Activated CD4-positive, alpha-beta T cell treated with anti-CD3 and anti-CD28 coated beads, Interleukin-10, Interleukin-2, amounts not matched to agents 100 ng/mL and 50 ng/mL, durations not matched to agents 16 hours and 8 hours (primary cell): ENCODE measurements around the gene KNDC1.
"Not testable (repeated sequence)": the region's sequence is repeated elsewhere in the genome, so short reads cannot be mapped to it uniquely, and the experiment has no call there.

Experiments used
- DNase-seq: peaks from one replicate; pipeline ENCODE4 v3.0.0-alpha.2; 2020

The KNDC1 gene

GRCh38 chr10:133263674-133264073, 103.7 kb downstream of the KNDC1 start:
- no peak for DNase-seq

DNA sequence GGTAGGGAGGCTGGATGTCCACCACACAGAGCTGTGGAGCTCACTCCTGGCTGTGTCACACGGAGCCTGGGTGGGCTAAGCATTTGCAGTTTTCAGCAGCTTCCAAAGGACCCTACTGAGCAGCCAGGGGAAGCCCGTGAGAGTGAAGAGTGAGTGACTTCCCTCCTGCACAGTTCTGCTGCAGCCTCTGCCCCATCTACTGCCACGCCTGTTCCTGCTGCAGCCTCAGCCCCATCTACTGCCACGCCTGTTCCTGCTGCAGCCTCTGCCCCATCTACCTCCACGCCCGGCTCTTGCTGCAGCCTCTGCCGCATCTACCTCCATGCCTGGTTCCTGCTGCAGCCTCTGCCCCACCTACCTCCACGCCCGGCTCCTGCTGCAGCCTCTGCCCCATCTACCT, 104.4 kb downstream of the KNDC1 start:
- DNase-seq = peak; percentile 55

- DNase-seq = not testable (repeated sequence)
Observed at GRCh38 chr10:133265052-133265451, 105.0 kb downstream of the KNDC1 start.

DNA sequence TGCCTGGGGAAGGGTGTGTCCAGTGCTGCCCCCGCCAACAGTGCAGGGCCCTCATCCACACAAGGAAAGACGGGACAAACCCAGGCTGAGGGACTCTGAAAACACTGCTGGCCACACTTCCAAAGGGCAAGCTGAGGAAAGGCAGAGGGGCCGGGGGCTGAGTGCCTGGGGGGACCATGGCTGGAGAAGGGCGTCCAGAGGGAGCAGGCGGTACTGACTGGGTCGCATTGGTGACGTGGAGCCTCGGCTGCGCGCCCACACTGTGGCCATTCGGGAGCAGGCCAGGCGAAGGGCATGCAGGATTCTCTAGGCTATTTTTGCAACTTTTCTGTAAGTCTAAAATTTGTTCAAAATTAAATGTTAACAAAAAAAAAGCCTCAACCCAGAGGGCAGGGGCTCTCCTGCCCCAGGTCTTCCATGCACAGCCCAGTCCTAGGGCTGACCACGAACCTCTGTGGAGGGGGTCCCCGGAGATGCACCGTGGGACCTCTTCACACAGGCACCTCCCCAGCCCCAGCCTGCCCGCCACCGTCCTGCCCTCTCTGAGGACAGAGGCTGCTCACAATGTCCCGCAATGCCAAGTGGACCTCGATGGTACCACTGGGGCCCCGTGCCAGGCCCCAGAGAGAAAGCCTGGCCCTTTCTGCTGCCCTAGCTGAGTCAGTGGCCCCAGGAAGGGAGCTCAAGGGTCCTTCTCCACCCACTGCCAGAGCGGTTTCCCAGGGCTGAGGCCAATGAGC, 106.2 kb downstream of the KNDC1 start:
- no peak for DNase-seq

GRCh38 chr10:133267293-133267692, 107.3 kb downstream of the KNDC1 start:
- DNase-seq = no peak

GRCh38 chr10:133267829-133268228, 107.8 kb downstream of the KNDC1 start:
- DNase-seq = no peak

- DNase-seq = no peak
Observed at GRCh38 chr10:133268532-133268931, 108.5 kb downstream of the KNDC1 start.

DNA sequence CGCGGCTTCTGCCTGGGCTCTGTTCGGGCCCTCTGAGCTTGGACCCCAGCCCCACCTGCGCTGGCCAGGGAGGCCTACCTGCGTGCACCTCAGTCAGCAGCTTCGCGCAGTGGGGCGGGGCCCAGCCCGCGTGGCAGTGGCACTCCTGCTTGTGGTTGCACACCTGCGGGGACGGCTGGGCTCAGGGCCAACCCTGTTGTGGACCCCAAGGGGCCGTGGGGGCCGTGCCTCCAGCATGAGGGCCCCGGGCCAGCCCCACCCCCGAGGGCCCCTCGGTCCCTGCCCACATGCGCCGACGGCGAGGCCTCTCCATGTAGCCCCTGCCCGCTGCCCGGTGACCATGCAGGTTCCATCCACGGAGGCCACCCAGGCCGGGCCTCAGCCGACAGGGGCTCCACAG, 109.3 kb downstream of the KNDC1 start:
- DNase-seq = no peak

DNA sequence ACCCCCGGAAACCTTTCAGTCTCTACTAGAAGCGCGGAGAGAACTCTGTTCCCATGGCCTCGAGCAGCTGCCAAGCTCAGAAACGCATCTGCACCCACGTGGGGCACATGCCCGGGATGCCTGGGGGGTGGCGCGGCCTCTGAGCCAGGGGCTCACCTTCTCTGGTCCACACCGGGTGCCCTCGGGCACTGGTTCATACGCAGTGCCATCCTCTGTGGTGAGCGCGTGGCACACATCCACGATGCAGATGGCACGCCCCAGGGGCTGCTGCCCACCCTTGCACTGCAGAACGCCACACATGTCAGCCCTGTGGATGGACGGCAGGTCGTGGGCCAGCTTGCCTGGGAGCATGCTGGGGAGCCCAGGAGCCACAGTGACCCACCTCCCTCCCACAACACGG, 110.2 kb downstream of the KNDC1 start:
- no peak for DNase-seq

GRCh38 chr10:133270773-133271297, 110.8 kb downstream of the KNDC1 start:
- DNase-seq = no peak

DNA sequence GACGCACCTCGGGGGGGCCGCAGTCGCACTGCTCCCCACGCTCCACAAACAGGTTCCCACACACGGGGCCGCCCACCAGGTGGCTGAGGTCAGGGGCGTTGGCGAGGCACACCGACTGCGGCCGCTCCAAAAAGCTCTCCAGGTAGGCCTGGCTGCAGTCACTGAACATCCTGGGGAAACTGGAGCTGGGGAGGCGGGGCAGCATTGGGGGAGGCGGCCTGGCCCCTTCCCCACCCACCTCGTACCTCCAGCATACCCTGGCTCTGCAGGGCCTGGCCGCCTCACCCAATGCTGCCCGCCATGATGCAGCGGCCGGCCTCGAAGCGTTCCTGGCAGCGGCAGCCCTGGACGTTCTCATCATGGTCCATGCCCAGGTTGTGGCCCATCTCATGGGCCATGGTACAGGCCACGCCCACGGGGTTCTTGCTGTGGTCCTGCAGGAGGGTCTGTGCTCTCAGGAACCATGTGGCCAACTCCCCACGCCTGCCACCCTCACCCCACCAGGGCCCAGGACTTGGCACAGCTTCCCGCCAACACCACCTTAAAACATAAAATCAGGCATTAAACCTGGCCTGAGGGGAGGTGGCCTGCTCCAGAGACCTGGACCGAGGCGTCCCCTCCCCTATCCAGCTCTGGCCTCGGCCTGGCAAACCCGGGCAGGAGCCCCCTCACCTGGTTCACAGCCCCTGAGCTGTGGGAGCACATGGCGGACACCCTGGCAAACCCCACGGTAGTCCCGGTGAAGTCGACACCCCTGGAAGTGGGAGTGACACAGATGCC, 111.7 kb downstream of the KNDC1 start:
- no peak for DNase-seq

DNA sequence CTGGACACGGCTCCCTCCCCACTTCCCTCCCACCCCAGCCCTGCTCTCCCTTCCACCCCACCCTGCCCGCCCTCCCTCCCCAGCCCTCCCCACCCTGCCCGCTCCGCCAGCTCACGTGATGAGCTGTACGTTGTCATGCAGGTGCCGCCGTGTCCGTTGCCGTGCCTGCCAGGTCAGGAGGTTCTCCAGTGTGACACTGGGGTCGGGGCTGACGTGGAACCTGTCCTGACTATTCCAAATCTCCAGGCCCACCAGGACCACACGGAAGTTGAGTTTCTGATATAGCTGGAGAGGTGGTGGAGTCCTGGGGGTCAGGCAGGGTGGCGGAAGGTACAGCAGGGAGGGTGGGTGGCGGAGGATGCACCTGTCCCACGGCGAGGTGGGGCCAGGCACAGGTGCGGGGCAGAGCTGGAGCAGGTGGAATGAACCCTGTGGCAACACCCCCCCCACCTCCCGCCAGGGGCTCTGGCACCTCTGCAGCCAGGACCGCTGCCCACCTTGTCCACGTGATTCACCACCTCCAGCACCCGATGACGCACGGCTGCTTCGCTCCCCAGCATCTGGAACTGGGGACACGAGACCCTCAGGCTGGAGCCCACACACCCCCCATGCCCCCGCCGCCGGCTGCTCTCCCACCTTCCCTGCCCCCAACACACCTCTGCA, 112.4 kb downstream of the KNDC1 start:
- DNase-seq = no peak

- no peak for DNase-seq
Observed at GRCh38 chr10:133272964-133273420, 113.0 kb downstream of the KNDC1 start.

DNA sequence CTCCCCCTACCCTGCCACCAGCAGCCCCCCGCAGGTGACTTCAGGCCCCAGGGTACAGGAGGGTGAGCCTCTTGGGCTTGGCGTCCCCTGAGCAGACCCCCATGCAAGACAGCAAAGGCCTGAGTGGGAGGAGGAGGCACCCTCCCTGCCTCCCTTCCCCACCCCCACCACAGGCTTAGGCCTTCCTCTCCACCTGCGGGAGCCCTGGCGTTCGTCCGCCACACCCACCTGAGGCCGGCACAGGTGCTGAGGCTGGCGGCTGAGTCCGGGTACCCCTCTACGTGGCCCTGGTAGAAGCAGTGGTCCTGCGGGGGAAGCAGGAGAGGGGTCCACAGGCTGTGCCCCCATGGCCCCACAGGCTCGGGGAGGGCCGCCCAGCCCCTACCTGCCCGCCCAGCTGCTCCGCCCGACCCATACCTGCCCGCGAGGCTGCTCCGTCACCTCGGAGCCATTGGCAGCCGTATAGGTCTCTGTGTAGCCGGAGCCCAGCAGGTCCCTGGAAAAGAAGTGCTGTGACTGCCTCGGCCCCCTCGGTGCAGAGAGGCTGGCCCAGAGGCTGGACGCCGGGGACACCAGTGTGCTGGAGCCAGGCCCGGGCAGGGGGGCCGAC, 113.6 kb downstream of the KNDC1 start:
- DNase-seq = no peak

GRCh38 chr10:133274751-133275683, 115.0 kb downstream of the KNDC1 start:
- DNase-seq = peak; percentile 88

DNA sequence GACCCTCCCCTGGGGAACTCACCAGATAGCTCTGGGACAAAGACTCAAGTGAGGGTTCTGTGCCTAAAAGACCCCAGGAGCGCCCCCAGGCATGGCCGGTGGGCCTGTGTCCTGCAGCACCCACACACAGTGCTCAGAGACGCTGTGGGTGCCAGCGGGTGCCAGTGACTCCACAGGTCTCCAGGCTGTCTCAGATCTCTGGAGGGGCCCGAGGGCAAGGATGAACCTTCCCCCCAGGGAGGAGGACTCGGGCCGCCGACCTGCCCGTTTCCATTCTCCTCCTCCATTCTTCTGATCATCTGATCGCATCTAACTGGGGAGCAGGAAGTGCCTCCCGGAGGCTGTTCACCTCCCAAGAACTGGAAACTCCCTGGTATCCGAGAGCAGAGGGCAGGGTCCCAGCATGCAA, 115.7 kb downstream of the KNDC1 start:
- DNase-seq = peak; percentile 78
